PC-3 (cell line): ENCODE data around the gene WDR72. TPM values are rescaled to one million over a fixed set of nuclear protein-coding genes. Genes with fewer than 3 reads are reported as not detected.

Source experiments
- ATAC-seq: fragments of 200-7000 bp; cut with Tn5 transposase; 2 replicates; pipeline ENCODE4 v1.9.1; 2020; ENCODE audit warnings: mild to moderate bottlenecking, moderate library complexity
- BruUV-seq: library from RNA; stranded (reverse); fragments of 400-500 nt; replicated peaks from 2 replicates; lab custom pipeline; 2021; lab: Mats Ljungman, UMichigan
- CTCF ChIA-PET: fragments of 300-600 bp; sonication (Branson Sonifier 250); formaldehyde crosslinking; loops from one replicate; lab custom pipeline; 2022; ENCODE audit warnings: antibody characterized with exemption; lab: Charles Lee
- POLR2A ChIA-PET: fragments of 300-600 bp; sonication (Branson Sonifier 250); formaldehyde crosslinking; loops from one replicate; lab custom pipeline; 2022; ENCODE audit warnings: antibody characterized with exemption; ENCODE audit not compliant: unreplicated experiment; lab: Charles Lee
- DNase-seq: peaks from one replicate; pipeline ENCODE4 v3.0.0-alpha.2; 2015
- H2AFZ ChIP-seq: fragments of 300-600 bp; sonication (generic); 2 replicates; pipeline ENCODE4 v1.6.0; 2016; ENCODE audit warnings: antibody characterized with exemption, low read length
- H3F3A ChIP-seq: fragments of 300-600 bp; sonication (generic); one replicate; pipeline ENCODE4 v1.6.0; 2017; ENCODE audit warnings: antibody characterized with exemption, low read length, control low read depth, mild to moderate bottlenecking; ENCODE audit not compliant: unreplicated experiment
- H3K27ac ChIP-seq: fragments of 300-600 bp; sonication (generic); 2 replicates; pipeline ENCODE4 v1.5.1; 2016; ENCODE audit warnings: mild to moderate bottlenecking, low read length
- H3K27me3 ChIP-seq: fragments of 300-600 bp; sonication (generic); 2 replicates; pipeline ENCODE4 v1.6.1; 2016; ENCODE audit warnings: low read length, mixed read lengths
- H3K36me3 ChIP-seq: fragments of 300-600 bp; sonication (generic); 2 replicates; pipeline ENCODE4 v1.6.1; 2016; ENCODE audit warnings: low read depth, mixed run types, low read length, mixed read lengths
- H3K4me1 ChIP-seq: fragments of 300-600 bp; sonication (generic); 2 replicates; pipeline ENCODE4 v1.5.1; 2016; ENCODE audit warnings: low read length; ENCODE audit not compliant: insufficient read depth
- H3K4me2 ChIP-seq: fragments of 300-600 bp; sonication (generic); 2 replicates; pipeline ENCODE4 v1.6.0; 2016; ENCODE audit warnings: low read length
- H3K4me3 ChIP-seq: fragments of 300-600 bp; sonication (generic); 2 replicates; pipeline ENCODE4 v1.5.1; 2016; ENCODE audit warnings: mild to moderate bottlenecking, low read length, mixed read lengths
- H3K79me2 ChIP-seq: fragments of 300-600 bp; sonication (generic); 2 replicates; pipeline ENCODE4 v1.6.1; 2017; ENCODE audit warnings: low read length, mixed read lengths
- H3K9ac ChIP-seq: fragments of 300-600 bp; sonication (generic); 2 replicates; pipeline ENCODE4 v1.6.0; 2016; ENCODE audit warnings: mild to moderate bottlenecking, low read length
- H3K9me2 ChIP-seq: fragments of 300-600 bp; sonication (generic); replicated peaks from 2 replicates; pipeline ENCODE4 v1.6.1; 2016; ENCODE audit warnings: mixed run types, low read length, mixed read lengths
- H3K9me3 ChIP-seq: fragments of 300-600 bp; sonication (generic); 2 replicates; pipeline ENCODE4 v1.6.1; 2016; ENCODE audit warnings: low read length, mixed read lengths
- H4K20me1 ChIP-seq: fragments of 300-600 bp; sonication (generic); 2 replicates; pipeline ENCODE4 v1.6.1; 2016; ENCODE audit warnings: low read length, mixed read lengths
- CTCF ChIP-seq: fragments of 300-600 bp; sonication (generic); conservative IDR thresholded peaks from 2 replicates; pipeline ENCODE4 v1.5.1; 2017; ENCODE audit warnings: antibody characterized with exemption, low read depth, mild to moderate bottlenecking, low read length
- EZH2 ChIP-seq: fragments of 300-600 bp; sonication (generic); IDR thresholded peaks from one replicate; pipeline ENCODE4 v1.6.1; 2017; ENCODE audit warnings: antibody characterized with exemption, mild to moderate bottlenecking, low read length; ENCODE audit not compliant: unreplicated experiment
- EZH2phosphoT487 ChIP-seq: fragments of 300-600 bp; sonication (generic); IDR thresholded peaks from 2 replicates; pipeline ENCODE4 v1.6.1; 2018; ENCODE audit warnings: mild to moderate bottlenecking, antibody characterized with exemption, low read length, borderline replicate concordance
- intact Hi-C: fragments of 100-400 bp; cut with micrococcal nuclease; formaldehyde crosslinking; loops from 2 replicates; pipeline ENCODE4 v1.9.0; 2023
- total RNA-seq: library from RNA; depleted of rRNA; stranded (reverse); fragments of >200 nt; gene quantifications from 2 replicates; pipeline ENCODE4 v1.2.3, GENCODE V29; 2014

WDR72 gene
- total RNA-seq, 1 experiment from 2014 or later: 5.9 TPM

- Histone ChIP-seq H3K9ac (no peak overlapping the region), H3F3A (no peaks in the 10 kb centered on the region), H3K9me3 (no peaks in the 10 kb centered on the region), H3K27me3 (peaks cover 15% of the 10 kb centered on the region), H3K4me1 (no peaks in the 10 kb centered on the region), H3K9me2 (no peaks in the 10 kb centered on the region), H3K4me2 (no peak overlapping the region), H3K79me2 (no peaks in the 10 kb centered on the region), H3K27ac (no peak overlapping the region), H3K36me3 (no peaks in the 10 kb centered on the region), H2AFZ (no peak overlapping the region), H4K20me1 (no peaks in the 10 kb centered on the region), H3K4me3 (no peak overlapping the region)
- POLR2A ChIA-PET: no interaction called here
- no peak for DNase-seq
- no peak for TF ChIP-seq EZH2phosphoT487
- no peak for ATAC-seq
- intact Hi-C loops: no loop called here
- CTCF ChIA-PET: no interaction called here
- no TSS peak for BruUV-seq
Measured at GRCh38 chr15:53648934-53649333, 110.5 kb downstream of the WDR72 start.

GRCh38 chr15:53644660-53645059 lies 114.8 kb downstream of the WDR72 start:
- peaks cover 17% of the 10 kb centered on the region for H3K27me3 ChIP-seq
- no peak for TF ChIP-seq CTCF
- no peak for TF ChIP-seq EZH2phosphoT487
- no peak for TF ChIP-seq EZH2
- H3K9me2 ChIP-seq: no peaks in the 10 kb centered on the region
- no TSS peak for BruUV-seq
- no peaks in the 10 kb centered on the region for H3K4me1 ChIP-seq
- H3K27ac ChIP-seq: no peak overlapping the region
- H3K4me3 ChIP-seq: no peak overlapping the region
- H3K36me3 ChIP-seq: no peaks in the 10 kb centered on the region
- H3K4me2 ChIP-seq: no peak overlapping the region
- CTCF ChIA-PET: no interaction called here
- H3K9ac ChIP-seq: no peak overlapping the region
- H2AFZ ChIP-seq: no peak overlapping the region
- ATAC-seq (no peak), DNase-seq (no peak)
- POLR2A ChIA-PET: no interaction called here
- H3K79me2 ChIP-seq: no peaks in the 10 kb centered on the region
- H4K20me1 ChIP-seq: no peaks in the 10 kb centered on the region
- intact Hi-C loops: no loop called here
- no peaks in the 10 kb centered on the region for H3K9me3 ChIP-seq
- no peaks in the 10 kb centered on the region for H3F3A ChIP-seq

- Histone ChIP-seq H3F3A (no peaks in the 10 kb centered on the region), H3K4me1 (no peaks in the 10 kb centered on the region), H3K9ac (no peak overlapping the region), H3K4me2 (no peak overlapping the region), H3K36me3 (no peaks in the 10 kb centered on the region), H3K9me2 (no peaks in the 10 kb centered on the region), H3K27ac (no peak overlapping the region), H2AFZ (no peak overlapping the region), H3K79me2 (no peaks in the 10 kb centered on the region), H4K20me1 (no peaks in the 10 kb centered on the region), H3K27me3 (no peaks in the 10 kb centered on the region), H3K9me3 (no peaks in the 10 kb centered on the region), H3K4me3 (no peak overlapping the region)
- ChIA-PET POLR2A (no interaction called here), CTCF (no interaction called here)
- intact Hi-C loops: no loop called here
- no peak for ATAC-seq
- TF ChIP-seq CTCF (no peak), EZH2 (no peak), EZH2phosphoT487 (no peak)
- no TSS peak for BruUV-seq
- no peak for DNase-seq
Measured at GRCh38 chr15:53634517-53635106, 124.9 kb downstream of the WDR72 start.
